K562 (cell line): Measurements from ENCODE around the gene ZNF740. TPM values are rescaled to one million over a fixed set of nuclear protein-coding genes. Genes with fewer than 3 reads are reported as not detected.
A peak's percentile ranks its signal among the peaks of the same experiment; 100 is the strongest.

ENCODE experiments used
- ATAC-seq: fragments of 200-7000 bp; cut with Tn5 transposase; 3 replicates; pipeline ENCODE4 v1.9.1; 2020; ENCODE audit warnings: moderate library complexity
- BruUV-seq: library from RNA; stranded (reverse); fragments of 400-500 nt; replicated peaks from 2 replicates; lab custom pipeline; 2021; lab: Mats Ljungman, UMichigan
- CTCF ChIA-PET: fragments of 300-600 bp; formaldehyde crosslinking; extraction: SDS; loops from one replicate; lab custom pipeline; 2021; ENCODE audit warnings: low intra/inter-chr PET ratio; lab: Yijun Ruan, JAX
- POLR2A ChIA-PET: fragments of 300-600, 350-650 bp; sonication (Branson Sonifier 250); formaldehyde crosslinking; extraction: SDS; loops from one replicate; lab custom pipeline; 2021; ENCODE audit warnings: antibody characterized with exemption, inconsistent platforms; lab: Yijun Ruan, JAX
- DNase-seq, 4 experiments: peaks; one replicate each; pipeline versions ENCODE4 v3.0.0 to v3.0.0-alpha.2; 2011 to 2018; ENCODE audit warnings: low spot score in 3 of 4, mixed read lengths in 3 of 4; ENCODE audit errors: extremely low read depth in 1 of 4
- FAIRE-seq: peaks from 2 replicates; lab custom pipeline; 2011; peaks lifted over from hg19 to GRCh38; lab: Jason Lieb, UNC
- H2AFZ ChIP-seq: 2 replicates; pipeline ENCODE4 v1.6.0; 2011; ENCODE audit warnings: low read depth, low read length, control low read depth, inconsistent platforms
- H3K27ac ChIP-seq: fragments of 200-600 bp; 3 replicates; pipeline ENCODE4 v1.8.0; 2011; ENCODE audit warnings: low read depth, mild to moderate bottlenecking, control low read depth, inconsistent platforms, low read length, moderate library complexity, mixed read lengths; ENCODE audit errors: extremely low read depth
- H3K27me3 ChIP-seq, 2 experiments: fragments of 300-600 bp in 1 of 2; 2 replicates in 1 of 2; 3 replicates in 1 of 2; pipeline versions ENCODE4 v1.6.0 to v1.8.0; 2011; ENCODE audit warnings: inconsistent platforms in 2 of 2, low read length in 2 of 2, mild to moderate bottlenecking in 1 of 2, mixed read lengths in 1 of 2, moderate library complexity in 1 of 2; ENCODE audit not compliant: control insufficient read depth in 2 of 2, insufficient read depth in 2 of 2
- H3K36me3 ChIP-seq: fragments of 300-600 bp; 3 replicates; pipeline ENCODE4 v1.8.0; 2011; ENCODE audit warnings: mild to moderate bottlenecking, low read length, inconsistent platforms; ENCODE audit not compliant: control insufficient read depth, insufficient read depth
- H3K4me1 ChIP-seq, 2 experiments: fragments of 200-600 bp in 1 of 2; replicated peaks in 1 of 2; 2 replicates in 1 of 2; 3 replicates in 1 of 2; pipeline versions ENCODE4 v1.5.1 to v1.8.0; 2011; ENCODE audit warnings: inconsistent platforms in 2 of 2, low read length in 2 of 2, mild to moderate bottlenecking in 1 of 2, mixed read lengths in 1 of 2, moderate library complexity in 1 of 2; ENCODE audit not compliant: control insufficient read depth in 2 of 2, insufficient read depth in 2 of 2
- H3K4me2 ChIP-seq: 2 replicates; pipeline ENCODE4 v1.6.1; 2011; ENCODE audit warnings: low read length, control low read depth, inconsistent platforms, mixed read lengths; ENCODE audit not compliant: insufficient read depth
- H3K4me3 ChIP-seq: fragments of 200-600 bp; sonication (generic), shearing (Covaris generic); 2 replicates; pipeline ENCODE4 v1.5.1; 2016; ENCODE audit warnings: control low read depth, inconsistent platforms
- H3K79me2 ChIP-seq: fragments of 200-600 bp; 3 replicates; pipeline ENCODE4 v1.8.0; 2011; ENCODE audit warnings: low read length, inconsistent platforms; ENCODE audit not compliant: control insufficient read depth, insufficient read depth
- H3K9ac ChIP-seq, 2 experiments: 2 replicates each; pipeline versions ENCODE4 v1.6.0 to v1.6.1; 2011; ENCODE audit warnings: low read depth in 2 of 2, low read length in 2 of 2, control low read depth in 1 of 2, inconsistent platforms in 1 of 2, mild to moderate bottlenecking in 1 of 2, mixed read lengths in 1 of 2; ENCODE audit not compliant: insufficient read depth in 1 of 2
- H3K9me1 ChIP-seq: one replicate; pipeline ENCODE4 v1.6.0; 2011; ENCODE audit warnings: inconsistent platforms, mild to moderate bottlenecking, low read length, moderate library complexity; ENCODE audit not compliant: control insufficient read depth, insufficient read depth
- H3K9me3 ChIP-seq: replicated peaks from 2 replicates; pipeline ENCODE4 v1.5.1; 2011; ENCODE audit warnings: low read depth, low read length, inconsistent platforms; ENCODE audit not compliant: control insufficient read depth, insufficient read depth
- H4K20me1 ChIP-seq: replicated peaks from 2 replicates; pipeline ENCODE4 v1.6.1; 2011; ENCODE audit warnings: low read length, inconsistent platforms, mixed read lengths; ENCODE audit not compliant: control insufficient read depth, insufficient read depth
- CCAR2 ChIP-seq: fragments of 200-400 bp; formaldehyde crosslinking; IDR thresholded peaks from 2 replicates; pipeline ENCODE4 v1.6.1; 2017; ENCODE audit warnings: mild to moderate bottlenecking, low read depth, low read length
- JUND ChIP-seq, 2 experiments: IDR thresholded peaks; 2 replicates in 1 of 2; 3 replicates in 1 of 2; pipeline ENCODE4 v1.6.1; 2011; ENCODE audit warnings: borderline replicate concordance in 2 of 2, low read depth in 2 of 2, low read length in 2 of 2, improper control_type of control experiment in 1 of 2, missing biosample characterization in 1 of 2, missing genetic modification characterization in 1 of 2, missing genetic modification reagents in 1 of 2
- L3MBTL2 ChIP-seq: fragments of 450-650 bp; IDR thresholded peaks from 2 replicates; pipeline ENCODE4 v1.6.1; 2016; ENCODE audit warnings: mild to moderate bottlenecking, moderate library complexity
- MECOM ChIP-seq: fragments of 250-450 bp; sonication (Bioruptor Pico); IDR thresholded peaks from 2 replicates; pipeline ENCODE4 v1.8.0; 2022; ENCODE audit warnings: inconsistent platforms
- MEF2A ChIP-seq: IDR thresholded peaks from 2 replicates; pipeline ENCODE4 v1.6.1; 2011; ENCODE audit warnings: low read depth, mild to moderate bottlenecking, low read length, moderate library complexity; ENCODE audit not compliant: control insufficient read depth
- NFE2 ChIP-seq: IDR thresholded peaks from 2 replicates; pipeline ENCODE4 v1.6.1; 2014; ENCODE audit warnings: antibody characterized with exemption, low read depth
- RBM39 ChIP-seq: fragments of 200-400 bp; formaldehyde crosslinking; optimal IDR thresholded peaks from 2 replicates; pipeline ENCODE3; 2018; ENCODE audit warnings: low read depth, low read length
- SIRT6 ChIP-seq: IDR thresholded peaks from one replicate; pipeline ENCODE4 v1.6.1; 2012; ENCODE audit warnings: low read depth, mild to moderate bottlenecking, control low read depth, inconsistent platforms, low read length, moderate library complexity
- SMC3 ChIP-seq: conservative IDR thresholded peaks from 2 replicates; pipeline ENCODE4 v1.6.1; 2011; ENCODE audit warnings: low read depth, low read length, improper control_type of control experiment; ENCODE audit not compliant: insufficient read depth
- ZEB2 ChIP-seq: fragments of 450-650 bp; IDR thresholded peaks from 2 replicates; pipeline ENCODE4 v1.6.1; 2016
- WGBS: fragments of 100-300 bp; shearing (Covaris generic); methylation state at CpG from one replicate; pipeline ENCODE4 v1.1.6; 2016; ENCODE audit warnings: low coverage, mixed read lengths; ENCODE audit not compliant: insufficient coverage; ENCODE audit errors: missing lambda C conversion rate; 5-methylcytosine and 5-hydroxymethylcytosine counted together
- in situ Hi-C: fragments of 300-500 bp; cut with MboI; formaldehyde crosslinking; loops from 4 replicates; pipeline ENCODE4 v1.15.0; 2018; ENCODE audit warnings: inconsistent platforms, mixed read lengths
- intact Hi-C: fragments of 100-400 bp; cut with micrococcal nuclease; formaldehyde crosslinking; loops from 2 replicates; pipeline ENCODE4 v1.14.2; 2022
- polyA plus RNA-seq, 8 experiments: library from polyadenylated mRNA; depleted of rRNA in 4 of 8; stranded (reverse) in 5 of 8; unstranded in 3 of 8; fragments of >200 nt; fragmentation: Nextera tagmentation in 2 of 8; fragmentation: Illumina TruSeq in 1 of 8; extraction: Ambion mirVana in 2 of 8; extraction: Trizol in 1 of 8; gene quantifications; 2 replicates each; pipeline versions ENCODE4 v1.2.1 to v1.2.3, GENCODE V29; 2011 to 2014; ENCODE audit warnings: inconsistent platforms in 1 of 8, missing spikeins in 1 of 8
- total RNA-seq, 7 experiments: library from RNA; depleted of rRNA in 6 of 7; stranded (reverse); fragments of >200 nt in 6 of 7; fragmentation: Illumina TruSeq in 2 of 7; extraction: Trizol in 2 of 7; gene quantifications; 2 replicates each; pipeline versions ENCODE4 v1.2.1 to v1.2.3, GENCODE V29; 2011 to 2021; ENCODE audit warnings: low replicate concordance in 1 of 7
- TF ChIP-seq, protein P1 (sequence below): fragments of 250-450 bp; sonication (Bioruptor Pico); IDR thresholded peaks from 2 replicates; pipeline ENCODE4 v1.5.1; 2021; ENCODE audit warnings: mild to moderate bottlenecking
- TF ChIP-seq, protein P2 (sequence below): fragments of 450-650 bp; IDR thresholded peaks from 2 replicates; pipeline ENCODE4 v1.6.1; 2016
- TF ChIP-seq, protein P3 (sequence below): fragments of 450-650 bp; IDR thresholded peaks from 2 replicates; pipeline ENCODE4 v1.6.1; 2016; ENCODE audit warnings: low read depth

Gene ZNF740
- total and polyA plus RNA-seq, 9 of the 15 experiments (the other 6 are each of a cell fraction or from before 2014, with no cell fraction given), result 0.57 to 46.4 (median 18.6) TPM

DNA sequence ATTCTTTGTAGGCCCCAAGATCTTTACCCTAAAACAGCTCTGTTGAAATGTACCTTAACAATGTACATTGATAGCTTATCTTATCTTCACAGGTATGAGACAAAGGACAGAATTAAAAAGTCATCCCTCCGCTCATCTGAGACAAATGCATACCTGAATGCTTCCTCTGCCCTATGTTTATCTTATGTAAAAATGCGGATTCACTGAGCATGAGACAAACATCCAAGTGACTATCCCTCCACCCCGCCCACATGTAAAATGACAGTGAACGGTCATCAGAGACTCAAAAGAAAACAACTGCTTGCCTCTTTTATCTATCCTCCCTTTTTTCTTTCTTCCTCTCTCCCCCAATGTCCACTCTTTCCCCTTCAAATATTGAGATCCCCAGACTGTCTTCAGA lies 37.2 kb upstream of the ZNF740 start:
- Histone ChIP-seq H3K4me3 (no peak overlapping the region), H3K9ac (no peak overlapping the region), H3K27ac (no peak overlapping the region), H3K36me3 (no peaks in the 10 kb centered on the region), H3K9me3 (peaks cover 5% of the 10 kb centered on the region), H3K9me1 (no peaks in the 10 kb centered on the region), H4K20me1 (no peaks in the 10 kb centered on the region), H2AFZ (peak overlapping the region; percentile 79), H3K4me1 (peaks cover 0 to 6% of the 10 kb centered on the region in 2 experiments; a peak in 3 of 5 replicates), H3K4me2 (peak overlapping the region; percentile 14; the same call in 1 of the 2 replicates), H3K79me2 (no peaks in the 10 kb centered on the region), H3K27me3 (no peaks in the 10 kb centered on the region)
- WGBS, result 6% methylated on average over 4 of the region's 4 CpGs
- intact Hi-C loops, result no loop called here
- peak in 1 of 4 experiments; percentile 53 for DNase-seq
- BruUV-seq, result no TSS peak
- ChIA-PET POLR2A (no interaction called here), CTCF (no interaction called here)
- in situ Hi-C loops, result no loop called here
- ATAC-seq, result peak; percentile 79
- FAIRE-seq, result peak; percentile 75
- peak; percentile 93 for TF ChIP-seq ZEB2
- TF ChIP-seq L3MBTL2, result no peak
- TF ChIP-seq MECOM (CRISPR knock-in tag), result no peak
- no peak for TF ChIP-seq RBM39
- no peak for TF ChIP-seq SIRT6
- TF ChIP-seq CCAR2, result no peak
- TF ChIP-seq, protein P1, sequence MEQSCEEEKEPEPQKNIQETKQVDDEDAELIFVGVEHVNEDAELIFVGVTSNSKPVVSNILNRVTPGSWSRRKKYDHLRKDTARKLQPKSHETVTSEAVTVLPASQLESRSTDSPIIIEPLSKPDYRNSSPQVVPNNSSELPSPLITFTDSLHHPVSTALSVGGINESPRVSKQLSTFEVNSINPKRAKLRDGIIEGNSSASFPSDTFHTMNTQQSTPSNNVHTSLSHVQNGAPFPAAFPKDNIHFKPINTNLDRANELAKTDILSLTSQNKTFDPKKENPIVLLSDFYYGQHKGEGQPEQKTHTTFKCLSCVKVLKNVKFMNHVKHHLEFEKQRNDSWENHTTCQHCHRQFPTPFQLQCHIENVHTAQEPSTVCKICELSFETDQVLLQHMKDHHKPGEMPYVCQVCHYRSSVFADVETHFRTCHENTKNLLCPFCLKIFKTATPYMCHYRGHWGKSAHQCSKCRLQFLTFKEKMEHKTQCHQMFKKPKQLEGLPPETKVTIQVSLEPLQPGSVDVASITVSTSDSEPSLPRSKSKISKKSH, result no peak
- TF ChIP-seq SMC3, result no peak
- TF ChIP-seq, protein P2, sequence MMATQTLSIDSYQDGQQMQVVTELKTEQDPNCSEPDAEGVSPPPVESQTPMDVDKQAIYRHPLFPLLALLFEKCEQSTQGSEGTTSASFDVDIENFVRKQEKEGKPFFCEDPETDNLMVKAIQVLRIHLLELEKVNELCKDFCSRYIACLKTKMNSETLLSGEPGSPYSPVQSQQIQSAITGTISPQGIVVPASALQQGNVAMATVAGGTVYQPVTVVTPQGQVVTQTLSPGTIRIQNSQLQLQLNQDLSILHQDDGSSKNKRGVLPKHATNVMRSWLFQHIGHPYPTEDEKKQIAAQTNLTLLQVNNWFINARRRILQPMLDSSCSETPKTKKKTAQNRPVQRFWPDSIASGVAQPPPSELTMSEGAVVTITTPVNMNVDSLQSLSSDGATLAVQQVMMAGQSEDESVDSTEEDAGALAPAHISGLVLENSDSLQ, result peak; percentile 65
- TF ChIP-seq NFE2, result peak; percentile 60
- peak; percentile 4; the same call in 1 of the 2 replicates for TF ChIP-seq JUND (IDR thresholded peaks at IDR 0.05; ENCODE audit: borderline replicate concordance, low read depth, low read length)
- TF ChIP-seq JUND (tag; IDR thresholded peaks at IDR 0.05; ENCODE audit: borderline replicate concordance, low read depth, low read length), result no peak
- TF ChIP-seq, protein P3, sequence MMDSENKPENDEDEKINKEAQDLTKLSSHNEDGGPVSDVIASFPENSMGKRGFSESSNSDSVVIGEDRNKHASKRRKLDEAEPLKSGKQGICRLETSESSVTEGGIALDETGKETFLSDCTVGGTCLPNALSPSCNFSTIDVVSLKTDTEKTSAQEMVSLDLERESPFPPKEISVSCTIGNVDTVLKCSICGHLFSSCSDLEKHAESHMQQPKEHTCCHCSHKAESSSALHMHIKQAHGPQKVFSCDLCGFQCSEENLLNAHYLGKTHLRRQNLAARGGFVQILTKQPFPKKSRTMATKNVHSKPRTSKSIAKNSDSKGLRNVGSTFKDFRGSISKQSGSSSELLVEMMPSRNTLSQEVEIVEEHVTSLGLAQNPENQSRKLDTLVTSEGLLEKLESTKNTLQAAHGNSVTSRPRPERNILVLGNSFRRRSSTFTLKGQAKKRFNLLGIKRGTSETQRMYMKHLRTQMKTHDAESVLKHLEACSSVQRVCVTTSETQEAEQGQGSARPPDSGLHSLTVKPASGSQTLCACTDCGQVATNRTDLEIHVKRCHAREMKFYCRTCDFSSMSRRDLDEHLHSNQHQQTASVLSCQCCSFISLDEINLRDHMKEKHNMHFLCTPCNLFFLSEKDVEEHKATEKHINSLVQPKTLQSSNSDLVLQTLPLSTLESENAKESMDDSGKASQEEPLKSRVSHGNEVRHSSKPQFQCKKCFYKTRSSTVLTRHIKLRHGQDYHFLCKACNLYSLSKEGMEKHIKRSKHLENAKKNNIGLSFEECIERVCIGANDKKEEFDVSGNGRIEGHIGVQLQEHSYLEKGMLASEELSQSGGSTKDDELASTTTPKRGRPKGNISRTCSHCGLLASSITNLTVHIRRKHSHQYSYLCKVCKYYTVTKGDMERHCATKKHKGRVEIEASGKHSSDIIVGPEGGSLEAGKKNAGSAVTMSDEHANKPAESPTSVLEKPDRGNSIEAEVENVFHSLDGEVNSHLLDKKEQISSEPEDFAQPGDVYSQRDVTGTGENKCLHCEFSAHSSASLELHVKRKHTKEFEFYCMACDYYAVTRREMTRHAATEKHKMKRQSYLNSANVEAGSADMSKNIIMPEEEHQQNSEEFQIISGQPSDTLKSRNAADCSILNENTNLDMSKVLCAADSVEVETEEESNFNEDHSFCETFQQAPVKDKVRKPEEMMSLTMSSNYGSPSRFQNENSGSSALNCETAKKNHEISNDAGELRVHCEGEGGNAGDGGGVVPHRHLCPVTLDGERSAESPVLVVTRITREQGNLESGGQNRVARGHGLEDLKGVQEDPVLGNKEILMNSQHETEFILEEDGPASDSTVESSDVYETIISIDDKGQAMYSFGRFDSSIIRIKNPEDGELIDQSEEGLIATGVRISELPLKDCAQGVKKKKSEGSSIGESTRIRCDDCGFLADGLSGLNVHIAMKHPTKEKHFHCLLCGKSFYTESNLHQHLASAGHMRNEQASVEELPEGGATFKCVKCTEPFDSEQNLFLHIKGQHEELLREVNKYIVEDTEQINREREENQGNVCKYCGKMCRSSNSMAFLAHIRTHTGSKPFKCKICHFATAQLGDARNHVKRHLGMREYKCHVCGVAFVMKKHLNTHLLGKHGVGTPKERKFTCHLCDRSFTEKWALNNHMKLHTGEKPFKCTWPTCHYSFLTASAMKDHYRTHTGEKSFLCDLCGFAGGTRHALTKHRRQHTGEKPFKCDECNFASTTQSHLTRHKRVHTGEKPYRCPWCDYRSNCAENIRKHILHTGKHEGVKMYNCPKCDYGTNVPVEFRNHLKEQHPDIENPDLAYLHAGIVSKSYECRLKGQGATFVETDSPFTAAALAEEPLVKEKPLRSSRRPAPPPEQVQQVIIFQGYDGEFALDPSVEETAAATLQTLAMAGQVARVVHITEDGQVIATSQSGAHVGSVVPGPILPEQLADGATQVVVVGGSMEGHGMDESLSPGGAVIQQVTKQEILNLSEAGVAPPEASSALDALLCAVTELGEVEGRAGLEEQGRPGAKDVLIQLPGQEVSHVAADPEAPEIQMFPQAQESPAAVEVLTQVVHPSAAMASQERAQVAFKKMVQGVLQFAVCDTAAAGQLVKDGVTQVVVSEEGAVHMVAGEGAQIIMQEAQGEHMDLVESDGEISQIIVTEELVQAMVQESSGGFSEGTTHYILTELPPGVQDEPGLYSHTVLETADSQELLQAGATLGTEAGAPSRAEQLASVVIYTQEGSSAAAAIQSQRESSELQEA, result no peak
- TF ChIP-seq MEF2A, result no peak
